Psoas muscle (tissue), 8 donors: ENCODE data around the gene SETD6. TPM values are rescaled to one million over a fixed set of nuclear protein-coding genes. Genes with fewer than 3 reads are reported as not detected.
"Not testable (repeated sequence)": the region's sequence is repeated elsewhere in the genome, so short reads cannot be mapped to it uniquely, and the experiment has no call there.

Experiments
- ATAC-seq, 4 donors: fragments of 200-7000 bp; cut with Tn5 transposase; one replicate each; pipeline ENCODE4 v1.9.1; 2020; ENCODE audit warnings: moderate library complexity in 3 of 4, mild to moderate bottlenecking in 2 of 4
- DNase-seq, 2 donors: peaks; one replicate each; pipeline ENCODE4 v3.0.0-alpha.2; 2020
- H3K27ac ChIP-seq: fragments of 200-600 bp; one replicate; pipeline ENCODE4 v1.8.0; 2022
- H3K27me3 ChIP-seq, 3 donors: fragments of 200-600 bp in 1 of 3; one replicate each; pipeline versions ENCODE4 v1.6.1 to v1.8.0; 2013 to 2022; ENCODE audit warnings: low read length in 2 of 3, mild to moderate bottlenecking in 2 of 3, moderate library complexity in 1 of 3; ENCODE audit not compliant: insufficient read depth in 3 of 3
- H3K36me3 ChIP-seq, 2 donors: fragments of 200-600 bp in 1 of 2; one replicate each; pipeline versions ENCODE4 v1.6.1 to v1.8.0; 2013 to 2022; ENCODE audit warnings: low read depth in 1 of 2, mild to moderate bottlenecking in 1 of 2, moderate library complexity in 1 of 2; ENCODE audit not compliant: insufficient read depth in 1 of 2
- H3K4me1 ChIP-seq: fragments of 200-600 bp; one replicate; pipeline ENCODE4 v1.8.0; 2022
- H3K4me3 ChIP-seq: fragments of 200-600 bp; one replicate; pipeline ENCODE4 v1.8.0; 2022; ENCODE audit warnings: mild to moderate bottlenecking
- H3K9me3 ChIP-seq: fragments of 200-600 bp; one replicate; pipeline ENCODE4 v1.8.0; 2022
- CTCF ChIP-seq: fragments of 200-600 bp; IDR thresholded peaks from one replicate; pipeline ENCODE4 v1.8.0; 2022; ENCODE audit warnings: antibody characterized with exemption
- WGBS, 3 donors: extraction: QIAGEN DNeasy Blood & Tissue Kit; methylation state at CpG; one replicate each; pipeline versions ENCODE4 v1.1.6 to v1.1.7; 2013; 5-methylcytosine and 5-hydroxymethylcytosine counted together
- intact Hi-C, 2 donors: fragments of 100-400 bp; cut with DNase I; formaldehyde crosslinking; loops; one replicate each; pipeline versions ENCODE4 v1.11.0 to v1.14.2; 2022
- polyA plus RNA-seq, 3 donors: library from polyadenylated mRNA; stranded (reverse); fragments of 200-250 nt; gene quantifications; one replicate each; pipeline ENCODE4 v1.2.3, GENCODE V29; 2013
- total RNA-seq, 4 donors: library from RNA; stranded (reverse); fragmentation: NEBNext Ultra II Directional in 2 of 4; extraction: Animal tissue kit (Norgen Biotek cat#: 25700) in 2 of 4; gene quantifications; one replicate each; pipeline versions ENCODE4 v1.2.1 to v1.2.4, GENCODE V29; 2021 to 2023
- donor health status: healthy with polysubstance abuse.
- donor health status: DM: no; HTN: no; CAD: no; lungs with moderate emphysema.
- donor health status: Bipolar disorder and iron deficiency.
- donor health status: healthy.
- donor health status: DM: yes; HTN: yes; CAD: no.
- donor health status: DM: no; HTN: no; CAD: no.
- donor health status: DM: no; HTN: no; CAD: no.
- donor health status: DM: yes; HTN: yes; CAD: no.

The SETD6 gene
- total and polyA plus RNA-seq, 7 donors, result 11.1 to 35.5 (median 21.0) TPM

- ATAC-seq, result no peak
- no peak for TF ChIP-seq CTCF
- Histone ChIP-seq H3K36me3 (no peaks in the 10 kb centered on the region), H3K4me1 (no peaks in the 10 kb centered on the region), H3K4me3 (no peak overlapping the region), H3K27ac (no peak overlapping the region), H3K27me3 (no peaks in the 10 kb centered on the region), H3K9me3 (no peaks in the 10 kb centered on the region)
- intact Hi-C loops, result no loop called here
- WGBS, 3 donors, result 59 to 68% (median 68%) methylated on average over 11 of the region's 11 CpGs
- DNase-seq, result no peak
These were observed 30.0 kb upstream of the SETD6 start for GRCh38 chr16:58485184-58485887.

DNA sequence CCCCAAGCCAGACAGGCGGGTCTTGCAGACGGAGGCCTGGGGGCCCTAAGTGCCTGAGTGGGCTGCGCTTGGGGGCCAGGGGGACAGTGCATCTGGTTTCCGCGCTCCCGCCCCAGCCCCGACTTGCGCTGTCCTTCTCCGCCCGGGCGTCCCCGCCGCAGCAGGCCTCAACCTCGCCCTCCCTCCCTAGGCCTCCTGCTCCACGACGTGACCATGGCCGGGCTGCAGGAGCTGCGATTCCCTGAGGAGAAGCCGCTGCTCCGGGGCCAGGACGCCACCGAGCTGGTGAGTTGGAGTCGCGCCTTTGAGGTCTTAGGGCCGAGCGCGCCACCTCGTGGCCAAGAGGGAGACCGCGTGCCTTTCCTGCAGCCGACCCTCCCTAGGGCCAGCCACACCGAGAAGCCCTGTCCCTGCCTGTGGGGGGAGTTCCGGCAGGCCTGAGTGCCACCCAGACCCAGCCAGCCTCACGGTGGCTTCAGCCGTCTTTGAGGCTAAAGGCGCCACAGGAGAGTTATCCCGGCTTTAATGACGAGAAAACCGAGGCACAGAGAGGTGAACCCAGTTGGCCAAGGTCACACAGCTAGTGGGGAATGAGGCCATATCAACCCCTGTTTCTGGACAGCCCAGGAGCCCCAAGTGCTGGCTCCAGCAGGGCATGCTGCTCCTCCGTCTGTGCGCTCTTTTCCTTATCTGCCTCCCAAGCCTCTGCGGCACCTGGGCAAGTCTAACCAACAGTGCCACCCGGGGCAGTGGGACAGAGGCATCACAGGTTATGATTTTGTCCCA lies 27.6 kb upstream of the SETD6 start:
- no peaks in the 10 kb centered on the region for H3K4me1 ChIP-seq

DNA sequence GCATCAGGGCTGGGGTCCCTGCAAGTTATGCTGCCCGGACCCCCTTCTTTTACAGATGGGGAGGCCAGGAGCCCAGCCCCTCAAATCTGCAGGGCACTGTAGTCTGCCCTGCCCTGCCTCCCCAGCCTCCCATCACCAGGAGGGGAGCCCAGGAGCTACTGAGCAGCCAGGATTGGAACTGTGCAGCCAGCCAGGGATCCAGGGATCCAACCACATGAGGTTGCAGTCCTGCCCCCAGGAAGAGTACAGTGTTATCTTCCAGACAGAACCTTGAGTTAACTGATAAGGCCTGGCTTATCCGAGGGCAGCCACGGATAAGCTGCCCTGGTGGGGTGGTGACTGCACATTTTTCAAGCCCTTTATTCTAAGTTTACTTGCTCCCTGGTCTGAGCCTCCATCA lies 26.8 kb upstream of the SETD6 start:
- Histone ChIP-seq H3K4me1 (no peaks in the 10 kb centered on the region), H3K4me3 (no peak overlapping the region), H3K27me3 (no peaks in the 10 kb centered on the region), H3K9me3 (no peaks in the 10 kb centered on the region), H3K36me3 (no peaks in the 10 kb centered on the region), H3K27ac (no peak overlapping the region)
- intact Hi-C loops, result no loop called here
- ATAC-seq, result no peak
- no peak for DNase-seq
- WGBS, 3 donors, result 82 to 86% (median 85%) methylated on average over 3 of the region's 3 CpGs
- TF ChIP-seq CTCF, result no peak

More for the DNA sequence above, 27.6 kb upstream of the SETD6 start:
- intact Hi-C loops, result loop anchor here (2.0 kb wide), 2 partner anchors 149 to 151 kb away; no protein-coding TSS in a partner anchor
- peak; percentile 82 to 91 for DNase-seq
- peak; percentile 87 for TF ChIP-seq CTCF
- Histone ChIP-seq H3K9me3 (no peaks in the 10 kb centered on the region), H3K27ac (no peak overlapping the region), H3K27me3 (no peaks in the 10 kb centered on the region), H3K4me3 (peak overlapping the region; percentile 26), H3K36me3 (no peaks in the 10 kb centered on the region)
- WGBS, 3 donors, result 15 to 16% (median 15%) methylated on average over 43 of the region's 43 CpGs
- ATAC-seq, result peak; percentile 88 to 97 (median 92)

GRCh38 chr16:58490065-58490464 lies 25.3 kb upstream of the SETD6 start:
- ATAC-seq (no peak), DNase-seq (no peak)
- WGBS, 3 donors, result 90 to 98% (median 95%) methylated on average over 4 of the region's 4 CpGs
- no peaks in the 10 kb centered on the region for H3K4me1 ChIP-seq
- H3K9me3 ChIP-seq, result no peaks in the 10 kb centered on the region
- H3K36me3 ChIP-seq, result no peaks in the 10 kb centered on the region
- intact Hi-C loops, result no loop called here
- no peaks in the 10 kb centered on the region for H3K27me3 ChIP-seq
- no peak overlapping the region for H3K27ac ChIP-seq
- H3K4me3 ChIP-seq, result no peak overlapping the region
- TF ChIP-seq CTCF, result no peak

DNA sequence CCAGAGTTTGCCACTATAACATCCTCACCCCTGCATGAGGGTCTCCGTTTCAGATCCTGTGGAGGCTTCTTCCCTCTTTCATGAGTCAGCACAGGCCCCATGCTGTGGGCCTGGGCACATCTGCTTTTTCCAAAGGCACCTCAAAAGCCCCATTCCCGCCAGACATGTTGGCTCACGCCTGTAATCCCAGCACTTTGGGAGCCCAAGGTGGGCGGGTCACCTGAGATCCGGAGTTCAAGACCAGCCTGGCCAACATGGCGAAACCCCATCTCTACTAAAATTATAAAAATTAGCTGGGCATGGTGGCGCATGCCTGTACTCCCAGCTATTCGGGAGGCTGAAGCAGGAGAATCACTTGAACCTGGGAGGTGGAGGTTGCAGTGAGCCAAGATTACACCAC lies 24.8 kb upstream of the SETD6 start:
- ATAC-seq, H3K9me3 ChIP-seq, H3K4me3 ChIP-seq, intact Hi-C loops, DNase-seq, H3K36me3 ChIP-seq, H3K27ac ChIP-seq, H3K4me1 ChIP-seq, H3K27me3 ChIP-seq: not testable (repeated sequence)
- 90 to 93% (median 90%) methylated on average over 8 of the region's 8 CpGs for WGBS, 3 donors
